CD14-positive monocyte (primary cell): ENCODE data around the gene GARNL3. TPM values are rescaled to one million over a fixed set of nuclear protein-coding genes. Genes with fewer than 3 reads are reported as not detected.

ENCODE experiments used
- DNase-seq, 3 donors: peaks; one replicate each; pipeline ENCODE4 v3.0.0-alpha.2; 2011 to 2022
- H2AFZ ChIP-seq: 2 replicates; pipeline ENCODE4 v1.6.0; 2012; ENCODE audit warnings: mild to moderate bottlenecking, low read depth, low read length, inconsistent platforms; ENCODE audit not compliant: insufficient read depth, poor library complexity, severe bottlenecking
- H3K27ac ChIP-seq, 2 donors: 1 replicate in 1 of 2; 2 replicates in 1 of 2; pipeline ENCODE4 v1.5.1; 2012 to 2013; ENCODE audit warnings: low read length in 2 of 2, control low read depth in 1 of 2, inconsistent platforms in 1 of 2, low read depth in 1 of 2, mild to moderate bottlenecking in 1 of 2
- H3K27me3 ChIP-seq, 2 donors: one replicate each; pipeline versions ENCODE4 v1.6.0 to v1.6.1; 2011 to 2013; ENCODE audit warnings: low read length in 2 of 2; ENCODE audit not compliant: control insufficient read depth in 2 of 2, insufficient read depth in 2 of 2
- H3K36me3 ChIP-seq, 2 donors: replicated peaks in 1 of 2; 1 replicate in 1 of 2; 2 replicates in 1 of 2; pipeline versions ENCODE4 v1.5.1 to v1.6.1; 2012 to 2013; ENCODE audit warnings: low read length in 2 of 2, control low read depth in 1 of 2, inconsistent platforms in 1 of 2, mild to moderate bottlenecking in 1 of 2; ENCODE audit not compliant: insufficient read depth in 2 of 2, control insufficient read depth in 1 of 2
- H3K4me1 ChIP-seq, 2 donors: 1 replicate in 1 of 2; 2 replicates in 1 of 2; pipeline versions ENCODE4 v1.5.1 to v1.6.1; 2012 to 2013; ENCODE audit warnings: low read length in 2 of 2, control low read depth in 1 of 2, inconsistent platforms in 1 of 2, mild to moderate bottlenecking in 1 of 2, moderate library complexity in 1 of 2; ENCODE audit not compliant: insufficient read depth in 2 of 2, control insufficient read depth in 1 of 2
- H3K4me2 ChIP-seq: replicated peaks from 2 replicates; pipeline ENCODE3; 2012; ENCODE audit warnings: low read length, moderate library complexity, mild to moderate bottlenecking; ENCODE audit not compliant: poor library complexity, severe bottlenecking; ENCODE audit errors: extremely low read depth
- H3K4me3 ChIP-seq, 3 experiments: fragments of 200-600 bp in 1 of 3; sonication (generic) in 1 of 3; replicated peaks in 1 of 3; 1 replicate in 2 of 3; 2 replicates in 1 of 3; pipeline ENCODE4 v1.5.1; 2011 to 2013; ENCODE audit warnings: low read length in 3 of 3, mild to moderate bottlenecking in 3 of 3, control low read depth in 2 of 3, low read depth in 2 of 3, inconsistent platforms in 1 of 3, moderate library complexity in 1 of 3
- H3K79me2 ChIP-seq: 2 replicates; pipeline ENCODE4 v1.6.0; 2012; ENCODE audit warnings: mild to moderate bottlenecking, control low read depth, inconsistent platforms, low read length, moderate library complexity; ENCODE audit not compliant: insufficient read depth
- H3K9ac ChIP-seq: 2 replicates; pipeline ENCODE4 v1.6.0; 2017; ENCODE audit warnings: low read length, mild to moderate bottlenecking; ENCODE audit not compliant: insufficient read depth, poor library complexity, severe bottlenecking
- H3K9me3 ChIP-seq, 2 donors: replicated peaks in 1 of 2; 1 replicate in 1 of 2; 2 replicates in 1 of 2; pipeline versions ENCODE4 v1.5.1 to v1.6.1; 2012 to 2013; ENCODE audit warnings: low read length in 2 of 2, control low read depth in 1 of 2; ENCODE audit not compliant: control insufficient read depth in 1 of 2, insufficient read depth in 1 of 2
- H4K20me1 ChIP-seq: 2 replicates; pipeline ENCODE4 v1.6.0; 2012; ENCODE audit warnings: mild to moderate bottlenecking, low read length, control low read depth, moderate library complexity; ENCODE audit not compliant: insufficient read depth
- H3K27ac Mint-ChIP-seq, 7 donors: one replicate each; pipeline ENCODE4 v1.8.0; 2020; ENCODE audit warnings: mild to moderate bottlenecking in 7 of 7, mixed read lengths in 7 of 7, moderate library complexity in 6 of 7, inconsistent platforms in 2 of 7
- H3K27me3 Mint-ChIP-seq, 3 donors: one replicate each; pipeline ENCODE4 v1.8.0; 2021 to 2022; ENCODE audit warnings: low read depth in 3 of 3, mild to moderate bottlenecking in 3 of 3, mixed read lengths in 3 of 3, moderate library complexity in 3 of 3, inconsistent platforms in 1 of 3
- H3K36me3 Mint-ChIP-seq, 2 donors: one replicate each; pipeline ENCODE4 v1.8.0; 2020; ENCODE audit warnings: mixed read lengths in 2 of 2, inconsistent platforms in 1 of 2, mild to moderate bottlenecking in 1 of 2
- H3K4me1 Mint-ChIP-seq: one replicate; pipeline ENCODE4 v1.8.0; 2020; ENCODE audit warnings: mild to moderate bottlenecking, mixed read lengths
- H3K4me3 Mint-ChIP-seq, 2 donors: one replicate each; pipeline ENCODE4 v1.8.0; 2020; ENCODE audit warnings: mild to moderate bottlenecking in 2 of 2, mixed read lengths in 2 of 2, moderate library complexity in 1 of 2
- H3K9me3 Mint-ChIP-seq, 7 donors: one replicate each; pipeline ENCODE4 v1.8.0; 2020 to 2022; ENCODE audit warnings: mixed read lengths in 7 of 7, mild to moderate bottlenecking in 6 of 7, moderate library complexity in 6 of 7, inconsistent platforms in 2 of 7
- WGBS: methylation state at CpG from one replicate; pipeline ENCODE4 v1.1.5; 2013; ENCODE audit warnings: missing lambda C conversion rate; ENCODE audit not compliant: insufficient coverage; 5-methylcytosine and 5-hydroxymethylcytosine counted together
- intact Hi-C, 2 donors: fragments of 100-400 bp; cut with micrococcal nuclease; formaldehyde crosslinking; loops; one replicate each; pipeline versions ENCODE4 v1.15.0 to v1.15.1; 2023
- polyA plus RNA-seq, 3 donors: library from polyadenylated mRNA; depleted of rRNA in 1 of 3; unstranded in 2 of 3; stranded (reverse) in 1 of 3; fragments of 300-500 nt in 2 of 3; fragments of >200 nt in 1 of 3; fragmentation: Illumina TruSeq in 2 of 3; gene quantifications; 1 replicate in 2 of 3; 2 replicates in 1 of 3; pipeline ENCODE4 v1.2.3, GENCODE V29; 2012 to 2021
- TF ChIP-seq, protein P1 (sequence below): fragments of 200-600 bp; IDR thresholded peaks from one replicate; pipeline ENCODE4 v1.8.0; 2022; ENCODE audit warnings: antibody characterized with exemption, mild to moderate bottlenecking

GARNL3 gene
- polyA plus RNA-seq, 3 donors, result 0.39 to 1.5 (median 0.94) TPM

- H3K27me3 Mint-ChIP-seq, result peaks cover 0 to 4% (median 4%) of the 10 kb centered on the region in 3 donors
- TF ChIP-seq, protein P1, sequence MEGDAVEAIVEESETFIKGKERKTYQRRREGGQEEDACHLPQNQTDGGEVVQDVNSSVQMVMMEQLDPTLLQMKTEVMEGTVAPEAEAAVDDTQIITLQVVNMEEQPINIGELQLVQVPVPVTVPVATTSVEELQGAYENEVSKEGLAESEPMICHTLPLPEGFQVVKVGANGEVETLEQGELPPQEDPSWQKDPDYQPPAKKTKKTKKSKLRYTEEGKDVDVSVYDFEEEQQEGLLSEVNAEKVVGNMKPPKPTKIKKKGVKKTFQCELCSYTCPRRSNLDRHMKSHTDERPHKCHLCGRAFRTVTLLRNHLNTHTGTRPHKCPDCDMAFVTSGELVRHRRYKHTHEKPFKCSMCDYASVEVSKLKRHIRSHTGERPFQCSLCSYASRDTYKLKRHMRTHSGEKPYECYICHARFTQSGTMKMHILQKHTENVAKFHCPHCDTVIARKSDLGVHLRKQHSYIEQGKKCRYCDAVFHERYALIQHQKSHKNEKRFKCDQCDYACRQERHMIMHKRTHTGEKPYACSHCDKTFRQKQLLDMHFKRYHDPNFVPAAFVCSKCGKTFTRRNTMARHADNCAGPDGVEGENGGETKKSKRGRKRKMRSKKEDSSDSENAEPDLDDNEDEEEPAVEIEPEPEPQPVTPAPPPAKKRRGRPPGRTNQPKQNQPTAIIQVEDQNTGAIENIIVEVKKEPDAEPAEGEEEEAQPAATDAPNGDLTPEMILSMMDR, result no peak
- H3K9me3 Mint-ChIP-seq, result no peaks in the 10 kb centered on the region
- Histone ChIP-seq H3K9me3 (no peaks in the 10 kb centered on the region), H3K27ac (no peak overlapping the region), H3K79me2 (no peaks in the 10 kb centered on the region), H3K4me1 (no peaks in the 10 kb centered on the region), H3K27me3 (no peaks in the 10 kb centered on the region), H4K20me1 (no peaks in the 10 kb centered on the region), H3K9ac (no peak overlapping the region), H3K36me3 (no peaks in the 10 kb centered on the region), H3K4me2 (no peak overlapping the region), H3K4me3 (no peak overlapping the region), H2AFZ (no peak overlapping the region)
- intact Hi-C loops, result no loop called here
- WGBS, result 90% methylated on average over 4 of the region's 5 CpGs
- no peak overlapping the region for H3K4me3 Mint-ChIP-seq
- no peaks in the 10 kb centered on the region for H3K4me1 Mint-ChIP-seq
- no peak for DNase-seq
- no peak overlapping the region for H3K27ac Mint-ChIP-seq
- H3K36me3 Mint-ChIP-seq, result no peaks in the 10 kb centered on the region
Observed at GRCh38 chr9:127333221-127334064, 68.9 kb downstream of the GARNL3 start.

GRCh38 chr9:127334725-127335124 lies 70.2 kb downstream of the GARNL3 start:
- Histone ChIP-seq H3K4me1 (no peaks in the 10 kb centered on the region), H3K9ac (no peak overlapping the region), H3K4me2 (no peak overlapping the region), H3K27ac (no peak overlapping the region), H3K27me3 (no peaks in the 10 kb centered on the region), H2AFZ (no peak overlapping the region), H3K79me2 (no peaks in the 10 kb centered on the region), H3K9me3 (no peaks in the 10 kb centered on the region), H4K20me1 (no peaks in the 10 kb centered on the region), H3K36me3 (no peaks in the 10 kb centered on the region), H3K4me3 (no peak overlapping the region)
- Mint-ChIP-seq H3K9me3 (peaks cover 0 to 3% (median 0%) of the 10 kb centered on the region in 7 donors), H3K4me1 (no peaks in the 10 kb centered on the region), H3K27me3 (peaks cover 0 to 4% (median 4%) of the 10 kb centered on the region in 3 donors), H3K27ac (no peak overlapping the region), H3K36me3 (no peaks in the 10 kb centered on the region), H3K4me3 (no peak overlapping the region)
- TF ChIP-seq, protein P1, result no peak
- WGBS, result no CpG with 5 or more reads among the region's 2 CpGs
- intact Hi-C loops, result no loop called here
- no peak for DNase-seq
